AG09309 (cell line): ENCODE results near the gene KBTBD13.
"Not testable (repeated sequence)": the region's sequence is repeated elsewhere in the genome, so short reads cannot be mapped to it uniquely, and the experiment has no call there.

Source experiments
- DNase-seq: peaks from one replicate; pipeline ENCODE4 v3.0.0-alpha.2; 2010; ENCODE audit warnings: low read depth
- H3K4me3 ChIP-seq: 2 replicates; pipeline ENCODE4 v1.5.1; 2011; ENCODE audit warnings: mild to moderate bottlenecking, low read depth, low read length, moderate library complexity; ENCODE audit not compliant: control insufficient read depth
- TF ChIP-seq, protein P1 (sequence below): IDR thresholded peaks from 2 replicates; pipeline ENCODE4 v1.5.1; 2011; ENCODE audit warnings: mild to moderate bottlenecking, low read depth, low read length, inconsistent platforms; ENCODE audit not compliant: insufficient read depth, control insufficient read depth; ENCODE audit errors: missing control alignments

The KBTBD13 gene

DNA sequence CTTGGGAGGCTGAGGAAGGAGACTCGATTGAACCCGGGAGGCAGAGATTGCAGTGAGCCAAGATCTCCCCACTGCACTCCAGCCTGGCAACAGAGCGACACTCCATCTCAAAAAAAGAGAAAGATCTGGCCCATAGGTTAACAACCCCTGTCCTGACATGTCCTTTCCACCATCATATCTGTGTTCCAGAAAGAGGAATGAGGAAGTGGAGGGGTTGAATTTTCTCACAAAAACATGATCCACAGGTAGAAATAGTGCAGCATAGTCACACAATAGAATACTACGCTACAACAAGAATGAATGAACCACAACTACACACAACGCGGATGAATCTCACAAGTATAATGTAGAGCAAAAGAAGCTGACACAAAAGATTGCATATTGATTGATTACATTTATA lies 36.1 kb upstream of the KBTBD13 start:
- DNase-seq: no peak
- H3K4me3 ChIP-seq: no peak overlapping the region
- TF ChIP-seq, protein P1, sequence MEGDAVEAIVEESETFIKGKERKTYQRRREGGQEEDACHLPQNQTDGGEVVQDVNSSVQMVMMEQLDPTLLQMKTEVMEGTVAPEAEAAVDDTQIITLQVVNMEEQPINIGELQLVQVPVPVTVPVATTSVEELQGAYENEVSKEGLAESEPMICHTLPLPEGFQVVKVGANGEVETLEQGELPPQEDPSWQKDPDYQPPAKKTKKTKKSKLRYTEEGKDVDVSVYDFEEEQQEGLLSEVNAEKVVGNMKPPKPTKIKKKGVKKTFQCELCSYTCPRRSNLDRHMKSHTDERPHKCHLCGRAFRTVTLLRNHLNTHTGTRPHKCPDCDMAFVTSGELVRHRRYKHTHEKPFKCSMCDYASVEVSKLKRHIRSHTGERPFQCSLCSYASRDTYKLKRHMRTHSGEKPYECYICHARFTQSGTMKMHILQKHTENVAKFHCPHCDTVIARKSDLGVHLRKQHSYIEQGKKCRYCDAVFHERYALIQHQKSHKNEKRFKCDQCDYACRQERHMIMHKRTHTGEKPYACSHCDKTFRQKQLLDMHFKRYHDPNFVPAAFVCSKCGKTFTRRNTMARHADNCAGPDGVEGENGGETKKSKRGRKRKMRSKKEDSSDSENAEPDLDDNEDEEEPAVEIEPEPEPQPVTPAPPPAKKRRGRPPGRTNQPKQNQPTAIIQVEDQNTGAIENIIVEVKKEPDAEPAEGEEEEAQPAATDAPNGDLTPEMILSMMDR: no peak

DNA sequence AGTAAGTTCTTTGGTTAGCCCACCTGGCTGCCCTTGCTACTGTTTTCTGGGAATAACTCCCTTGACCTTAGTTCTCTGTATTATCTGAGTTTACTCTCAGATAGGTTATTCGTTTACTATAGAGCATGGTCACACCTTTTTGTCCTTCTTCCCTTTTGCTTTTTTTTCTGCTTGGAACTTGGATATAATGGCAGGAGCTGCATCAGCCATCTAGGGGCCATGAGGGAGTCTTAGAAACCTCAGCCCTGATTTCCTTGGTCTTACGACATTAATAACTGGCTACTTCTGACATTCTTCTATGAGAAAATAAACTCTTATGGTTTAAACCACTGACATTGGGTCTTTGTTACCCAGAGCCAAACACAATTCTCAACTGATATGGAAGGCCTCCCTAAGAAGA lies 34.8 kb upstream of the KBTBD13 start:
- TF ChIP-seq, protein P1: no peak
- DNase-seq: no peak
- H3K4me3 ChIP-seq: no peak overlapping the region

DNA sequence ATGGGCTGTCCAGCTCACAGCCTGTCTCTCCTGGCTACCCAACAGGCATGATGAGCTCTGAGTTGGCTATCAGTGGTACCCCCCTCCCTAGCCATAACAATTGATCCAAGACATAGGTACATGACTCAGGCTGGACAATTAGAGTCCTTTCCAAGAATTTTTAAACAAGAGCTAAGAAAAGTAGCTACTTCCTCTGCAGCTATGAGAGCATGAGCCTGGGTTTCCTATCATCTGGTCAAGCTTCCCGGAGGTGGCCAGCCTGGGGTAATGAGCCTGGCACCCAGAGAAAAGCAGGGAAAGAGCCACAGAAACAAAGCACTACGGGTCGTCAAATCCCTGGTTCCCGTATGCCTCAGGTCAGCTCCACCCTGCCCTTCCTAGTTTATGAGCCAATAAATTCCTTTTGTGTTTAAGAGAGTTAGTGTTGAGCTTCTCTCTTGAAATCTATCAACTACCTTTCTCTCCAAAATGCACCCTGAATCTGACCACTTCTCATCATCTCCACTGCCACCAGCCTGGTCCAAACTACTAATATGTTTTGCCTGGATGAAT lies 33.7 kb upstream of the KBTBD13 start:
- no peak for DNase-seq
- no peak overlapping the region for H3K4me3 ChIP-seq
- TF ChIP-seq, protein P1: no peak

DNA sequence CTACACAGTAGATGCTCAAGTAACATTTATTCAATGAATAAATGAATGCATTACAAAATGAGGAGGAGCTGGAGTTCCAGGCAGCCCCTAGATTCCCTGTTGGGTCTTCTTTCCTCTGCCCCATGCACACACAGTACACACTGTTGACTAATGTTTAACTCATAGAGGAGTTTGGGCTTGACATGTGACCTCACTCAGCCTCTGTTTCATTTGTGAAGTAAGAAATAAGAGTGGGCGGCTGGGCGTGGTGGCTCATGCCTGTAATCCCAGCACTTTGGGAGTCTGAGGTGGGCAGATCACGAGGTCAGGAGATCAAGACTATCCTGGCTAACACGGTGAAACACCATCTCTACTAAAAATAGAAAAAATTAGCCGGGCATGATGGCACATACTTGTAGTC lies 32.3 kb upstream of the KBTBD13 start:
- H3K4me3 ChIP-seq: not testable (repeated sequence)
- peak; percentile 16 for DNase-seq

DNA sequence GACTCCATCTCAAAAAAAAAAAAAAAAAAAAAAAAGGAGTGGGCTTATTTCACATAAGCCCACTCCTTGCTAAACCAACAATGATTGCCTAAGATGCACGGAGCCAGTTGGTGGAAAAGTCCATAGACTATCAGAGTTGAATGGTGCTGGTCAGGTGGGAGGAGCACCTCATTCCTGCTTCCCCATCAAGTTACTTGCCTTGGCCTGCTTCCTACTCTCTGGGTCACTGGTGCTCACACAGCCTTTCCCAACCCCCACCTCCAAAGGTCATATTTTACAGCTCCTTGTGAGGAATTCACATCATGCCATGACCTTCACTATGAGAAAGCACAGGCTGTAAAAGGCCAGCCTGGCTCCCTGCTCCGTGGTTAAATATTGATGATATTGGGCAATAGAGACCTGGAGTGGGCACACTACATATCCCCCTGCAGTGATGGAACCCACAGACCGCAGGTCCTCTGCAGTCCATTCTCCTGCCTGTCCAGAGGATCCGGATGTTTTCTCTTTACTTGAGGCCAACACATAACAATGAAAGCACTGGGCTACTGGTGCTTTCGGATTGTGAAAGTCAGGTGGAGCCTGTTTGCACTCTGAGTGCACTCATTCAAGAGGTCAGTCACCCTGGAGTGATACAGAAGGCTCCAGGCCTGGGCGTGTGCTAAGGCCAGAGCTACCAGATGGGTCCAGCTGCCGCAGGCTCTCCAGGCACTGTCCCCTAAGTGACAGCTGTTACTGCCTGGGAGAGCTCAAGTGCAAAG lies 31.6 kb upstream of the KBTBD13 start, which contains the start of gene SLC51B:
Gene SLC51B, plus strand, starts transcription at position 664 of the 758 bp plus-strand sequence. CDS start 4,618 bp downstream, outside the sequence.
- H3K4me3 ChIP-seq: no peak within 1 kb of the TSS
- TF ChIP-seq, protein P1: no peak
- no peak for DNase-seq

DNA sequence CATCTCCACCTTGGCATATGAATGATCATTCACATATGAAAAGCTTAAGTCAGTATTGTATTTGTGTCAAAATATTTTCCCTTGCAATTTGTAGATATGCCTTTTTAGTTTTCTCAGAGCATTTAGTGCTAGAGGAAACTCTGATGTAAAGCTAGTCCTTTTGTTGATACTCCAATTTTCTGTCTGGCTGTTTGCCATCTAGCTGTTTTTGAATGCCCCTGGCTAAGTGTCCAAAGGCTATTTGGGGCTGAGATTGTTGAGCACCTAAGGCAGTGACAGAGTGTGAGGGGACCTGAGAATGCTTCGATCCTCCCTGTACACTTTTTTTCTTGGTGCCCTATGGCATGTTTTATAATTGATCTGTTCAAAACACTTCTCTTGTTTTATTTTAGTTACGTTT lies 28.3 kb upstream of the KBTBD13 start:
- TF ChIP-seq, protein P1: no peak
- DNase-seq: no peak
- no peak overlapping the region for H3K4me3 ChIP-seq

DNA sequence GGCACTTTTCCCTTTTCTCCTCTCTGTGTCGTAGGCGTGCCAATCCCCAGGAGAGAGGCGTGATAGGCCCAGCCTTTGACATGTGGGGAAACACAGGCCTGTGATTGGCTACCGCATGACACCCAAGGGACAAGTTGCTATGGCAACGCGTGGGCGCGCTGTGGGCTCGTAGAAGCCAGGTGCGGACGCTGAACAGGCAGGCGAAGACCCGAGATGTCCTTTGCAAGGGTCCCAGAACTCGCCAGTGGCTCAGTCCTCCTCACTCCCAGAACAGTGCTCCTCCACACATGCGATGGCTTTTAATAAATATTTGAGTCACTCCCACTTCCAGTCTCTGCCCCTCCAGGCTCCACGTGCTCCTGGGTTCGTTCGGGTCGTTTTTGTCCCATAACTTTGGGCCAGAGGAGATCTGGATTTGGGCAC lies 27.1 kb upstream of the KBTBD13 start:
- DNase-seq: peak; percentile 68
- TF ChIP-seq, protein P1: no peak
- H3K4me3 ChIP-seq: peak overlapping the region; percentile 44
